Neuronal stem cell (in vitro differentiated cells): ENCODE measurements around the gene HSF5.
"Not testable (repeated sequence)": the region's sequence is repeated elsewhere in the genome, so short reads cannot be mapped to it uniquely, and the experiment has no call there.

ENCODE experiments used
- DNase-seq: peaks from one replicate; pipeline ENCODE4 v3.0.0-alpha.2; 2013; ENCODE audit warnings: low spot score
- H2AFZ ChIP-seq: one replicate; pipeline ENCODE4 v1.6.1; 2013; ENCODE audit warnings: mild to moderate bottlenecking, low read length, inconsistent platforms
- H2AK5ac ChIP-seq: 2 replicates; pipeline ENCODE4 v1.6.1; 2013; ENCODE audit warnings: low read depth, mild to moderate bottlenecking, inconsistent platforms, low read length, moderate library complexity, mixed read lengths
- H2BK120ac ChIP-seq: 2 replicates; pipeline ENCODE4 v1.6.1; 2013; ENCODE audit warnings: low read depth, mild to moderate bottlenecking, inconsistent platforms, low read length, moderate library complexity, mixed read lengths
- H2BK12ac ChIP-seq: one replicate; pipeline ENCODE4 v1.6.1; 2013; ENCODE audit warnings: low read length, inconsistent platforms
- H2BK15ac ChIP-seq: 2 replicates; pipeline ENCODE4 v1.6.1; 2013; ENCODE audit warnings: mild to moderate bottlenecking, low read length, inconsistent platforms, mixed read lengths
- H2BK5ac ChIP-seq: one replicate; pipeline ENCODE4 v1.6.1; 2013; ENCODE audit warnings: inconsistent platforms, mild to moderate bottlenecking, low read length, moderate library complexity
- H3K14ac ChIP-seq: one replicate; pipeline ENCODE4 v1.6.1; 2013; ENCODE audit warnings: low read length, inconsistent platforms
- H3K18ac ChIP-seq: 2 replicates; pipeline ENCODE4 v1.6.1; 2013; ENCODE audit warnings: low read length, inconsistent platforms
- H3K23ac ChIP-seq: 2 replicates; pipeline ENCODE4 v1.6.1; 2013; ENCODE audit warnings: low read depth, mild to moderate bottlenecking, mixed read lengths, low read length, inconsistent platforms; ENCODE audit not compliant: poor library complexity
- H3K27ac ChIP-seq: replicated peaks from 3 replicates; pipeline ENCODE4 v1.5.1; 2013; ENCODE audit warnings: low read length, inconsistent platforms
- H3K27me3 ChIP-seq, 3 experiments: 2 replicates each; pipeline ENCODE4 v1.6.1; 2013; ENCODE audit warnings: low read length in 3 of 3, mild to moderate bottlenecking in 2 of 3, inconsistent platforms in 1 of 3, low read depth in 1 of 3, mixed read lengths in 1 of 3, moderate library complexity in 1 of 3; ENCODE audit not compliant: control insufficient read depth in 3 of 3, insufficient read depth in 3 of 3
- H3K36me3 ChIP-seq, 2 donors: replicated peaks in 1 of 2; 2 replicates each; pipeline ENCODE4 v1.6.1; 2013; ENCODE audit warnings: low read length in 2 of 2; ENCODE audit not compliant: control insufficient read depth in 2 of 2, insufficient read depth in 2 of 2
- H3K4ac ChIP-seq: 2 replicates; pipeline ENCODE4 v1.6.1; 2013; ENCODE audit warnings: inconsistent platforms, mild to moderate bottlenecking, low read length, moderate library complexity
- H3K4me1 ChIP-seq, 2 donors: 1 replicate in 1 of 2; 2 replicates in 1 of 2; pipeline ENCODE4 v1.6.1; 2013; ENCODE audit warnings: low read length in 2 of 2, low read depth in 1 of 2; ENCODE audit not compliant: control insufficient read depth in 2 of 2, insufficient read depth in 1 of 2
- H3K4me2 ChIP-seq: one replicate; pipeline ENCODE4 v1.6.1; 2013; ENCODE audit warnings: mild to moderate bottlenecking, low read length, inconsistent platforms; ENCODE audit not compliant: insufficient read depth, poor library complexity, severe bottlenecking
- H3K4me3 ChIP-seq, 2 donors: 2 replicates each; pipeline ENCODE4 v1.5.1; 2013; ENCODE audit warnings: low read length in 2 of 2, mild to moderate bottlenecking in 2 of 2, inconsistent platforms in 1 of 2, moderate library complexity in 1 of 2
- H3K79me1 ChIP-seq: one replicate; pipeline ENCODE4 v1.6.1; 2013; ENCODE audit warnings: low read depth, mild to moderate bottlenecking, inconsistent platforms, low read length, moderate library complexity
- H3K9ac ChIP-seq: one replicate; pipeline ENCODE4 v1.6.1; 2013; ENCODE audit warnings: mild to moderate bottlenecking, low read depth, low read length, inconsistent platforms; ENCODE audit not compliant: poor library complexity
- H3K9me3 ChIP-seq, 2 donors: replicated peaks in 1 of 2; 2 replicates each; pipeline versions ENCODE3 to v1.6.1; 2013; ENCODE audit warnings: low read length in 2 of 2, mild to moderate bottlenecking in 2 of 2, inconsistent platforms in 1 of 2, low read depth in 1 of 2, mixed read lengths in 1 of 2, moderate library complexity in 1 of 2; ENCODE audit not compliant: control insufficient read depth in 2 of 2, insufficient read depth in 1 of 2
- H4K8ac ChIP-seq: one replicate; pipeline ENCODE4 v1.6.1; 2013; ENCODE audit warnings: low read depth, mild to moderate bottlenecking, inconsistent platforms, low read length, moderate library complexity
- H4K91ac ChIP-seq: one replicate; pipeline ENCODE4 v1.6.1; 2013; ENCODE audit warnings: low read length, low read depth, mild to moderate bottlenecking, inconsistent platforms; ENCODE audit not compliant: poor library complexity
- WGBS, 2 donors: extraction: QIAGEN DNeasy Blood & Tissue Kit; methylation state at CpG; one replicate each; pipeline ENCODE4 v1.1.7; 2013; ENCODE audit warnings: missing lambda C conversion rate in 2 of 2, mixed read lengths in 1 of 2; ENCODE audit not compliant: insufficient read length in 2 of 2, insufficient replicate concordance in 1 of 2; ENCODE audit errors: extremely low coverage in 2 of 2; 5-methylcytosine and 5-hydroxymethylcytosine counted together

Gene HSF5

GRCh38 chr17:58398574-58399266 is 89.5 kb downstream of the HSF5 start:
- Histone ChIP-seq H3K14ac (no peak overlapping the region), H3K18ac (no peak overlapping the region), H3K9ac (no peak overlapping the region), H3K27ac (no peak overlapping the region), H2BK5ac (no peak overlapping the region), H3K4me2 (no peak overlapping the region), H2BK15ac (no peak overlapping the region), H4K8ac (no peak overlapping the region), H3K9me3 (no peaks in the 10 kb centered on the region), H2AFZ (no peak overlapping the region), H3K79me1 (no peaks in the 10 kb centered on the region), H2BK120ac (no peak overlapping the region), H3K27me3 (no peaks in the 10 kb centered on the region), H2BK12ac (no peak overlapping the region), H3K4me1 (peaks cover 0 to 16% of the 10 kb centered on the region in 2 donors), H3K36me3 (no peaks in the 10 kb centered on the region), H3K23ac (no peak overlapping the region), H3K4me3 (no peak overlapping the region), H2AK5ac (no peak overlapping the region), H3K4ac (no peak overlapping the region), H4K91ac (no peak overlapping the region)
- no CpG with 5 or more reads among the region's 3 CpGs for WGBS, 2 donors
- no peak for DNase-seq

GRCh38 chr17:58397421-58397820 is 90.8 kb downstream of the HSF5 start:
- H3K36me3 ChIP-seq, H2AFZ ChIP-seq, H2BK12ac ChIP-seq, H3K9ac ChIP-seq, H2BK15ac ChIP-seq, H3K9me3 ChIP-seq, H2BK5ac ChIP-seq, H2AK5ac ChIP-seq, DNase-seq, H3K18ac ChIP-seq, H2BK120ac ChIP-seq, H3K14ac ChIP-seq, H3K27me3 ChIP-seq, H3K4ac ChIP-seq, H4K91ac ChIP-seq, H4K8ac ChIP-seq, H3K4me3 ChIP-seq, H3K4me2 ChIP-seq, H3K27ac ChIP-seq, H3K79me1 ChIP-seq, H3K4me1 ChIP-seq, H3K23ac ChIP-seq: not testable (repeated sequence)
- no CpG with 5 or more reads among the region's 5 CpGs for WGBS, 2 donors

GRCh38 chr17:58396173-58396572 is 92.0 kb downstream of the HSF5 start:
- no peak overlapping the region for H3K4ac ChIP-seq
- H2AK5ac ChIP-seq: no peak overlapping the region
- H3K27ac ChIP-seq: no peak overlapping the region
- H2BK15ac ChIP-seq: no peak overlapping the region
- no peak overlapping the region for H3K23ac ChIP-seq
- peaks cover 2% of the 10 kb centered on the region in 2 donors for H3K4me1 ChIP-seq
- H3K9me3 ChIP-seq: peaks cover 0 to 2% of the 10 kb centered on the region in 2 donors
- no peak overlapping the region for H3K4me3 ChIP-seq
- no CpG with 5 or more reads among the region's 4 CpGs for WGBS, 2 donors
- no peak overlapping the region for H3K14ac ChIP-seq
- H3K79me1 ChIP-seq: no peaks in the 10 kb centered on the region
- no peak overlapping the region for H4K91ac ChIP-seq
- no peaks in the 10 kb centered on the region for H3K36me3 ChIP-seq
- no peak overlapping the region for H3K18ac ChIP-seq
- no peak overlapping the region for H2BK5ac ChIP-seq
- no peak overlapping the region for H4K8ac ChIP-seq
- no peak overlapping the region for H2BK120ac ChIP-seq
- H2BK12ac ChIP-seq: no peak overlapping the region
- no peak overlapping the region for H3K9ac ChIP-seq
- DNase-seq: no peak
- H3K27me3 ChIP-seq: no peaks in the 10 kb centered on the region
- H3K4me2 ChIP-seq: no peak overlapping the region
- H2AFZ ChIP-seq: no peak overlapping the region

GRCh38 chr17:58394534-58395223 is 93.5 kb downstream of the HSF5 start:
- no CpG with 5 or more reads among the region's 3 CpGs for WGBS, 2 donors
- Histone ChIP-seq H2BK15ac (no peak overlapping the region), H2AK5ac (no peak overlapping the region), H2AFZ (no peak overlapping the region), H4K91ac (no peak overlapping the region), H3K9ac (no peak overlapping the region), H3K4me2 (no peak overlapping the region), H2BK120ac (no peak overlapping the region), H2BK5ac (no peak overlapping the region), H3K4me3 (no peak overlapping the region), H2BK12ac (no peak overlapping the region), H4K8ac (no peak overlapping the region), H3K36me3 (no peaks in the 10 kb centered on the region), H3K27me3 (peaks cover 0 to 3% (median 0%) of the 10 kb centered on the region in 3 experiments), H3K23ac (no peak overlapping the region), H3K18ac (no peak overlapping the region), H3K27ac (no peak overlapping the region), H3K4me1 (peaks cover 2% of the 10 kb centered on the region in 2 donors), H3K14ac (no peak overlapping the region), H3K79me1 (no peaks in the 10 kb centered on the region), H3K9me3 (peaks cover 0 to 2% of the 10 kb centered on the region in 2 donors), H3K4ac (no peak overlapping the region)
- DNase-seq: no peak
